ENCODE measurements around the gene PTPRD. TPM values are rescaled to one million over a fixed set of nuclear protein-coding genes. Genes with fewer than 3 reads are reported as not detected.

Gene PTPRD
- total and polyA plus RNA-seq, 2 donors (not counting 1 experiment from before 2014, with no cell fraction given): not detected

GRCh38 chr9:9286001-9286400 lies 1326.8 kb downstream of the PTPRD start:
- Histone ChIP-seq H3K4me1 (ENCODE audit: control insufficient read depth in 2 of 2, insufficient read depth in 2 of 2, low read length in 2 of 2) (no peaks in the 10 kb centered on the region), H3K79me2 (ENCODE audit: control insufficient read depth, insufficient read depth, low read length) (no peaks in the 10 kb centered on the region), H3K9ac (ENCODE audit: low read length) (no peak overlapping the region), H3K27me3 (replicated peaks in 1 of 4; ENCODE audit: control extremely low read depth in 1 of 4, control insufficient read depth in 3 of 4, insufficient read depth in 4 of 4, low read length in 3 of 4) (no peaks in the 10 kb centered on the region), H3K4me2 (replicated peaks; ENCODE audit: low read depth, low read length, poor library complexity, severe bottlenecking) (no peak overlapping the region), H2AFZ (ENCODE audit: insufficient read depth, low read depth, low read length, poor library complexity, severe bottlenecking) (no peak overlapping the region), H4K20me1 (ENCODE audit: control insufficient read depth, insufficient read depth, low read length, poor library complexity, severe bottlenecking) (no peaks in the 10 kb centered on the region), H3K9me3 (ENCODE audit: control extremely low read depth in 1 of 3, control insufficient read depth in 2 of 3, insufficient read depth in 1 of 3, low read length in 2 of 3) (no peaks in the 10 kb centered on the region), H3K4me3 (ENCODE audit: control extremely low read depth in 1 of 5, extremely low read depth in 1 of 5, insufficient read depth in 1 of 5, low read depth in 2 of 5, low read length in 4 of 5) (no peak overlapping the region), H3K27ac (ENCODE audit: low read length in 2 of 2) (no peak overlapping the region), H3K36me3 (replicated peaks in 1 of 2; ENCODE audit: control extremely low read depth in 1 of 2, control insufficient read depth in 1 of 2, extremely low read depth in 1 of 2, insufficient read depth in 2 of 2, low read length in 1 of 2) (no peaks in the 10 kb centered on the region)
- ATAC-seq (ENCODE audit: low read depth): no peak
- intact Hi-C loops (cut with micrococcal nuclease): no loop called here
- POLR2A ChIA-PET: no interaction called here
- WGBS (ENCODE audit: insufficient coverage): no CpG with 5 or more reads among the region's 2 CpGs
- Mint-ChIP-seq H3K27me3 (no peaks in the 10 kb centered on the region), H3K4me1 (no peaks in the 10 kb centered on the region), H3K9me3 (ENCODE audit: insufficient read depth) (no peaks in the 10 kb centered on the region), H3K4me3 (no peak overlapping the region), H3K27ac (no peak overlapping the region)
- TF ChIP-seq EZH2 (IDR thresholded peaks at IDR 0.05; ENCODE audit: borderline replicate concordance, insufficient read depth, low read depth, low read length, poor library complexity, severe bottlenecking) (no peak), CTCF (IDR thresholded peaks at IDR 0.05) (no peak)
- CTCF ChIA-PET: no interaction called here
- DNase-seq: no peak

DNA sequence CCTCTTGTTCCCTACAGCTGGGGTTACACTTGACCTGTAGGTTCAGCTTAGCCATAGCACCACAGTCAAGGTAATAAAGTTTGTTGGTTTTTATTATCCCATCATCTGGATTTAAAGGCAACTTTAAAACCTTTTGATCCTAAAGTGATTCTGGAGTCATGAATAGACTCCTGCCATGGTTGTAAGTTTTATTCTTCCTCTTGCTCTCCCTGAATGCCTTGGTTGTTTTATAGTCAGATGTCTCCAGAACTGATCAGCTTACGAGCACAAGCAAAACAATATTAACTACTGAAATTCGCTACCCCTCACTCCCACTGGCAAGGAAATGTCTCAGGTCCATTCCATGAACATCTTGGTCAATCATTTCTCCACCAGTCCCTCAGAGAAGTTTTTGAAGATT lies 1328.6 kb downstream of the PTPRD start:
- no peaks in the 10 kb centered on the region for H3K27me3 Mint-ChIP-seq
- TF ChIP-seq EZH2 (IDR thresholded peaks at IDR 0.05; ENCODE audit: borderline replicate concordance, insufficient read depth, low read depth, low read length, poor library complexity, severe bottlenecking) (no peak), CTCF (IDR thresholded peaks at IDR 0.05) (no peak)
- CTCF ChIA-PET: no interaction called here
- Histone ChIP-seq H2AFZ (ENCODE audit: insufficient read depth, low read depth, low read length, poor library complexity, severe bottlenecking) (no peak overlapping the region), H3K9me3 (ENCODE audit: control extremely low read depth in 1 of 3, control insufficient read depth in 2 of 3, insufficient read depth in 1 of 3, low read length in 2 of 3) (no peaks in the 10 kb centered on the region), H3K4me1 (ENCODE audit: control insufficient read depth in 2 of 2, insufficient read depth in 2 of 2, low read length in 2 of 2) (no peaks in the 10 kb centered on the region), H4K20me1 (ENCODE audit: control insufficient read depth, insufficient read depth, low read length, poor library complexity, severe bottlenecking) (no peaks in the 10 kb centered on the region), H3K79me2 (ENCODE audit: control insufficient read depth, insufficient read depth, low read length) (no peaks in the 10 kb centered on the region), H3K9ac (ENCODE audit: low read length) (no peak overlapping the region), H3K4me2 (replicated peaks; ENCODE audit: low read depth, low read length, poor library complexity, severe bottlenecking) (no peak overlapping the region), H3K27me3 (replicated peaks in 1 of 4; ENCODE audit: control extremely low read depth in 1 of 4, control insufficient read depth in 3 of 4, insufficient read depth in 4 of 4, low read length in 3 of 4) (no peaks in the 10 kb centered on the region), H3K4me3 (ENCODE audit: control extremely low read depth in 1 of 5, extremely low read depth in 1 of 5, insufficient read depth in 1 of 5, low read depth in 2 of 5, low read length in 4 of 5) (no peak overlapping the region), H3K36me3 (replicated peaks in 1 of 2; ENCODE audit: control extremely low read depth in 1 of 2, control insufficient read depth in 1 of 2, extremely low read depth in 1 of 2, insufficient read depth in 2 of 2, low read length in 1 of 2) (no peaks in the 10 kb centered on the region), H3K27ac (ENCODE audit: low read length in 2 of 2) (no peak overlapping the region)
- no peaks in the 10 kb centered on the region for H3K9me3 Mint-ChIP-seq (ENCODE audit: insufficient read depth)
- H3K4me3 Mint-ChIP-seq: no peak overlapping the region
- no peaks in the 10 kb centered on the region for H3K4me1 Mint-ChIP-seq
- intact Hi-C loops (cut with micrococcal nuclease): no loop called here
- DNase-seq (no peak), ATAC-seq (ENCODE audit: low read depth) (no peak)
- H3K27ac Mint-ChIP-seq: no peak overlapping the region
- WGBS (ENCODE audit: insufficient coverage): no CpG with 5 or more reads among the region's 2 CpGs
- POLR2A ChIA-PET: no interaction called here

Data from B cell (primary cell).